ENCODE data around the gene ROPN1L.

ROPN1L gene

GRCh38 chr5:10460252-10460906, 18.7 kb downstream of the ROPN1L start:
- CTCF ChIA-PET: interaction anchor here (1.3 kb wide), 1 partner anchor 167 kb away, joined by 5 read pairs; no protein-coding TSS in a partner anchor
- Histone ChIP-seq H3K27me3 (replicated peaks in 2 of 5; ENCODE audit: control insufficient read depth in 4 of 5, insufficient read depth in 5 of 5, low read length in 4 of 5) (no peaks in the 10 kb centered on the region), H3K27ac (ENCODE audit: insufficient read depth in 1 of 2, low read depth in 1 of 2, low read length in 2 of 2, poor library complexity in 1 of 2, severe bottlenecking in 2 of 2) (no peak overlapping the region), H3K9me3 (ENCODE audit: control extremely low read depth in 1 of 5, control insufficient read depth in 4 of 5, insufficient read depth in 2 of 5, low read depth in 1 of 5, low read length in 4 of 5) (no peaks in the 10 kb centered on the region), H3K4me3 (ENCODE audit: control insufficient read depth in 1 of 7, extremely low read depth in 1 of 7, insufficient read depth in 4 of 7, low read depth in 2 of 7, low read length in 6 of 7) (no peak overlapping the region), H3K4me1 (ENCODE audit: control extremely low read depth in 1 of 4, control insufficient read depth in 4 of 4, insufficient read depth in 4 of 4, low read length in 3 of 4) (peaks cover 0 to 10% (median 5%) of the 10 kb centered on the region in 4 experiments), H3K36me3 (ENCODE audit: control insufficient read depth in 4 of 4, insufficient read depth in 4 of 4, low read length in 3 of 4) (no peaks in the 10 kb centered on the region)
- DNase-seq: peak in 1 of 3 donors; percentile 11
- POLR2A ChIA-PET: no interaction called here
- WGBS (ENCODE audit: insufficient coverage): 67% methylated on average over 9 of the region's 13 CpGs

GRCh38 chr5:10461041-10461440, 19.4 kb downstream of the ROPN1L start:
- WGBS (ENCODE audit: insufficient coverage): 100% methylated on average over 5 of the region's 12 CpGs
- Histone ChIP-seq H3K27ac (ENCODE audit: insufficient read depth in 1 of 2, low read depth in 1 of 2, low read length in 2 of 2, poor library complexity in 1 of 2, severe bottlenecking in 2 of 2) (no peak overlapping the region), H3K4me3 (ENCODE audit: control insufficient read depth in 1 of 7, extremely low read depth in 1 of 7, insufficient read depth in 4 of 7, low read depth in 2 of 7, low read length in 6 of 7) (no peak overlapping the region), H3K27me3 (replicated peaks in 2 of 5; ENCODE audit: control insufficient read depth in 4 of 5, insufficient read depth in 5 of 5, low read length in 4 of 5) (no peaks in the 10 kb centered on the region), H3K36me3 (ENCODE audit: control insufficient read depth in 4 of 4, insufficient read depth in 4 of 4, low read length in 3 of 4) (no peaks in the 10 kb centered on the region), H3K9me3 (ENCODE audit: control extremely low read depth in 1 of 5, control insufficient read depth in 4 of 5, insufficient read depth in 2 of 5, low read depth in 1 of 5, low read length in 4 of 5) (no peaks in the 10 kb centered on the region), H3K4me1 (ENCODE audit: control extremely low read depth in 1 of 4, control insufficient read depth in 4 of 4, insufficient read depth in 4 of 4, low read length in 3 of 4) (peaks cover 0 to 10% (median 5%) of the 10 kb centered on the region in 4 experiments)
- ChIA-PET POLR2A (no interaction called here), CTCF (interaction anchor here (1.3 kb wide), 1 partner anchor 167 kb away, joined by 5 read pairs; no protein-coding TSS in a partner anchor)
- no peak for DNase-seq

- no peak for DNase-seq
- CTCF ChIA-PET: interaction anchor here (0.8 to 1.4 kb wide), 3 partner anchors 9 to 165 kb away, joined by 3 to 4 read pairs (median 3); no protein-coding TSS in a partner anchor
- POLR2A ChIA-PET: interaction anchor here (0.5 kb wide), 1 partner anchor 147 kb away, joined by 7 read pairs; no protein-coding TSS in a partner anchor
- H3K4me1 ChIP-seq (ENCODE audit: control extremely low read depth in 1 of 4, control insufficient read depth in 4 of 4, insufficient read depth in 4 of 4, low read length in 3 of 4): peaks cover 0 to 15% (median 12%) of the 10 kb centered on the region in 4 experiments
- H3K36me3 ChIP-seq (ENCODE audit: control insufficient read depth in 4 of 4, insufficient read depth in 4 of 4, low read length in 3 of 4): no peaks in the 10 kb centered on the region
- H3K27me3 ChIP-seq (replicated peaks in 2 of 5; ENCODE audit: control insufficient read depth in 4 of 5, insufficient read depth in 5 of 5, low read length in 4 of 5): no peaks in the 10 kb centered on the region
- 96% methylated on average over 6 of the region's 10 CpGs for WGBS (ENCODE audit: insufficient coverage)
- H3K27ac ChIP-seq (ENCODE audit: insufficient read depth in 1 of 2, low read depth in 1 of 2, low read length in 2 of 2, poor library complexity in 1 of 2, severe bottlenecking in 2 of 2): no peak overlapping the region
- no peak overlapping the region for H3K4me3 ChIP-seq (ENCODE audit: control insufficient read depth in 1 of 7, extremely low read depth in 1 of 7, insufficient read depth in 4 of 7, low read depth in 2 of 7, low read length in 6 of 7)
- H3K9me3 ChIP-seq (ENCODE audit: control extremely low read depth in 1 of 5, control insufficient read depth in 4 of 5, insufficient read depth in 2 of 5, low read depth in 1 of 5, low read length in 4 of 5): peaks cover 0 to 4% (median 0%) of the 10 kb centered on the region in 5 experiments
Observed at GRCh38 chr5:10461904-10462555, 20.4 kb downstream of the ROPN1L start.

- 98% methylated on average over 5 of the region's 6 CpGs for WGBS (ENCODE audit: insufficient coverage)
- H3K27ac ChIP-seq (ENCODE audit: insufficient read depth in 1 of 2, low read depth in 1 of 2, low read length in 2 of 2, poor library complexity in 1 of 2, severe bottlenecking in 2 of 2): no peak overlapping the region
- no peak overlapping the region for H3K4me3 ChIP-seq (ENCODE audit: control insufficient read depth in 1 of 7, extremely low read depth in 1 of 7, insufficient read depth in 4 of 7, low read depth in 2 of 7, low read length in 6 of 7)
- POLR2A ChIA-PET: no interaction called here
- H3K4me1 ChIP-seq (ENCODE audit: control extremely low read depth in 1 of 4, control insufficient read depth in 4 of 4, insufficient read depth in 4 of 4, low read length in 3 of 4): peaks cover 1 to 23% (median 22%) of the 10 kb centered on the region in 4 experiments
- no peaks in the 10 kb centered on the region for H3K36me3 ChIP-seq (ENCODE audit: control insufficient read depth in 4 of 4, insufficient read depth in 4 of 4, low read length in 3 of 4)
- CTCF ChIA-PET: interaction anchor here (1.8 kb wide), 1 partner anchor 10 kb away, joined by 5 read pairs; no protein-coding TSS in a partner anchor
- H3K27me3 ChIP-seq (replicated peaks in 2 of 5; ENCODE audit: control insufficient read depth in 4 of 5, insufficient read depth in 5 of 5, low read length in 4 of 5): no peaks in the 10 kb centered on the region
- DNase-seq: no peak
- peaks cover 0 to 4% (median 0%) of the 10 kb centered on the region in 5 experiments for H3K9me3 ChIP-seq (ENCODE audit: control extremely low read depth in 1 of 5, control insufficient read depth in 4 of 5, insufficient read depth in 2 of 5, low read depth in 1 of 5, low read length in 4 of 5)
Observed at GRCh38 chr5:10463566-10463965, 21.9 kb downstream of the ROPN1L start.

GRCh38 chr5:10464173-10464572, 22.5 kb downstream of the ROPN1L start:
- Histone ChIP-seq H3K27ac (ENCODE audit: insufficient read depth in 1 of 2, low read depth in 1 of 2, low read length in 2 of 2, poor library complexity in 1 of 2, severe bottlenecking in 2 of 2) (no peak overlapping the region), H3K36me3 (ENCODE audit: control insufficient read depth in 4 of 4, insufficient read depth in 4 of 4, low read length in 3 of 4) (no peaks in the 10 kb centered on the region), H3K4me3 (ENCODE audit: control insufficient read depth in 1 of 7, extremely low read depth in 1 of 7, insufficient read depth in 4 of 7, low read depth in 2 of 7, low read length in 6 of 7) (no peak overlapping the region), H3K4me1 (ENCODE audit: control extremely low read depth in 1 of 4, control insufficient read depth in 4 of 4, insufficient read depth in 4 of 4, low read length in 3 of 4) (peaks cover 1 to 23% (median 22%) of the 10 kb centered on the region in 4 experiments), H3K27me3 (replicated peaks in 2 of 5; ENCODE audit: control insufficient read depth in 4 of 5, insufficient read depth in 5 of 5, low read length in 4 of 5) (no peaks in the 10 kb centered on the region), H3K9me3 (ENCODE audit: control extremely low read depth in 1 of 5, control insufficient read depth in 4 of 5, insufficient read depth in 2 of 5, low read depth in 1 of 5, low read length in 4 of 5) (peaks cover 0 to 4% (median 0%) of the 10 kb centered on the region in 5 experiments)
- 98% methylated on average over 9 of the region's 11 CpGs for WGBS (ENCODE audit: insufficient coverage)
- ChIA-PET POLR2A (no interaction called here), CTCF (interaction anchor here (0.6 to 1.8 kb wide), 3 partner anchors 9 to 241 kb away, joined by 3 to 5 read pairs (median 4); no protein-coding TSS in a partner anchor)
- DNase-seq: no peak

GRCh38 chr5:10465726-10466125, 24.0 kb downstream of the ROPN1L start:
- ChIA-PET CTCF (interaction anchor here (1.0 kb wide), 1 partner anchor 12 kb away, joined by 3 read pairs; no protein-coding TSS in a partner anchor), POLR2A (no interaction called here)
- no peak overlapping the region for H3K4me3 ChIP-seq (ENCODE audit: control insufficient read depth in 1 of 7, extremely low read depth in 1 of 7, insufficient read depth in 4 of 7, low read depth in 2 of 7, low read length in 6 of 7)
- peaks cover 0 to 4% (median 0%) of the 10 kb centered on the region in 5 experiments for H3K9me3 ChIP-seq (ENCODE audit: control extremely low read depth in 1 of 5, control insufficient read depth in 4 of 5, insufficient read depth in 2 of 5, low read depth in 1 of 5, low read length in 4 of 5)
- 93% methylated on average over 9 of the region's 10 CpGs for WGBS (ENCODE audit: insufficient coverage)
- no peaks in the 10 kb centered on the region for H3K36me3 ChIP-seq (ENCODE audit: control insufficient read depth in 4 of 4, insufficient read depth in 4 of 4, low read length in 3 of 4)
- peaks cover 1 to 23% (median 21%) of the 10 kb centered on the region in 4 experiments for H3K4me1 ChIP-seq (ENCODE audit: control extremely low read depth in 1 of 4, control insufficient read depth in 4 of 4, insufficient read depth in 4 of 4, low read length in 3 of 4)
- H3K27ac ChIP-seq (ENCODE audit: insufficient read depth in 1 of 2, low read depth in 1 of 2, low read length in 2 of 2, poor library complexity in 1 of 2, severe bottlenecking in 2 of 2): no peak overlapping the region
- no peaks in the 10 kb centered on the region for H3K27me3 ChIP-seq (replicated peaks in 2 of 5; ENCODE audit: control insufficient read depth in 4 of 5, insufficient read depth in 5 of 5, low read length in 4 of 5)
- no peak for DNase-seq

All from common myeloid progenitor, CD34-positive (primary cell).